B cell (primary cell): Measurements from ENCODE around the gene PHLDB2.

Experiments
- CTCF ChIP-seq: fragments of 200-600 bp; IDR thresholded peaks from one replicate; pipeline ENCODE4 v1.8.0; 2022; ENCODE audit warnings: antibody characterized with exemption, mild to moderate bottlenecking
- EZH2 ChIP-seq: IDR thresholded peaks from 2 replicates; pipeline ENCODE4 v1.6.1; 2012; ENCODE audit warnings: borderline replicate concordance, low read depth, mild to moderate bottlenecking, moderate library complexity, low read length; ENCODE audit not compliant: insufficient read depth, poor library complexity, severe bottlenecking

GRCh38 chr3:111867889-111868426 lies 8.9 kb downstream of the PHLDB2 start:
- TF ChIP-seq CTCF: no peak
- no peak for TF ChIP-seq EZH2
